22Rv1 (cell line): Measurements from ENCODE around the gene CUL3.

Source experiments
- ZFX ChIP-seq: fragments of 450-650 bp; IDR thresholded peaks from 2 replicates; pipeline ENCODE4 v1.6.1; 2017; ENCODE audit warnings: antibody characterized with exemption, borderline replicate concordance
- TF ChIP-seq, protein P1 (sequence below): fragments of 450-650 bp; IDR thresholded peaks from 2 replicates; pipeline ENCODE4 v1.5.1; 2017; ENCODE audit warnings: mild to moderate bottlenecking

DNA sequence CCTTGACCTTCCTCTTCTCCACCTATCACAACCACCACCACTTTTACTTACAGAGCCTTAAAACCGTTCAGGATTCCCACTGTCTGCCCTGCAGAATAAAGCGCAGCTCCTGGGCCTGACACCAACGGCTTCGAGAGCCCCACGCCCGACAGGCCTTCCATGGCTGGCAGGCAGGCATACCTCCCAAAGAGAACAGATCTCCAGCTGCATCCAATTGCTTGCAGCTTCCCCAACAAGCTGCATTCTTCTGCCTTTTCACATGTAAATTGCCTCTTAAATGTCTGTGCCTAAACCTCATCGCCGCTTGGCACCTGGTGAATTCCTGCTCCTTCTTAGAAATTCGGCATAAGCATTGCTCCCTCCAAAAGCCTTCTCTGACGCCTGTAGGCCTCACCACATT is 151.7 kb downstream of the CUL3 start:
- TF ChIP-seq, protein P1, sequence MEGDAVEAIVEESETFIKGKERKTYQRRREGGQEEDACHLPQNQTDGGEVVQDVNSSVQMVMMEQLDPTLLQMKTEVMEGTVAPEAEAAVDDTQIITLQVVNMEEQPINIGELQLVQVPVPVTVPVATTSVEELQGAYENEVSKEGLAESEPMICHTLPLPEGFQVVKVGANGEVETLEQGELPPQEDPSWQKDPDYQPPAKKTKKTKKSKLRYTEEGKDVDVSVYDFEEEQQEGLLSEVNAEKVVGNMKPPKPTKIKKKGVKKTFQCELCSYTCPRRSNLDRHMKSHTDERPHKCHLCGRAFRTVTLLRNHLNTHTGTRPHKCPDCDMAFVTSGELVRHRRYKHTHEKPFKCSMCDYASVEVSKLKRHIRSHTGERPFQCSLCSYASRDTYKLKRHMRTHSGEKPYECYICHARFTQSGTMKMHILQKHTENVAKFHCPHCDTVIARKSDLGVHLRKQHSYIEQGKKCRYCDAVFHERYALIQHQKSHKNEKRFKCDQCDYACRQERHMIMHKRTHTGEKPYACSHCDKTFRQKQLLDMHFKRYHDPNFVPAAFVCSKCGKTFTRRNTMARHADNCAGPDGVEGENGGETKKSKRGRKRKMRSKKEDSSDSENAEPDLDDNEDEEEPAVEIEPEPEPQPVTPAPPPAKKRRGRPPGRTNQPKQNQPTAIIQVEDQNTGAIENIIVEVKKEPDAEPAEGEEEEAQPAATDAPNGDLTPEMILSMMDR, result no peak
- no peak for TF ChIP-seq ZFX
